PC-3 (cell line): ENCODE results near the gene CCT6B. TPM values are rescaled to one million over a fixed set of nuclear protein-coding genes. Genes with fewer than 3 reads are reported as not detected.

ENCODE experiments used
- ATAC-seq: fragments of 200-7000 bp; cut with Tn5 transposase; 2 replicates; pipeline ENCODE4 v1.9.1; 2020; ENCODE audit warnings: mild to moderate bottlenecking, moderate library complexity
- BruUV-seq: library from RNA; stranded (reverse); fragments of 400-500 nt; replicated peaks from 2 replicates; lab custom pipeline; 2021; lab: Mats Ljungman, UMichigan
- CTCF ChIA-PET: fragments of 300-600 bp; sonication (Branson Sonifier 250); formaldehyde crosslinking; loops from one replicate; lab custom pipeline; 2022; ENCODE audit warnings: antibody characterized with exemption; lab: Charles Lee
- POLR2A ChIA-PET: fragments of 300-600 bp; sonication (Branson Sonifier 250); formaldehyde crosslinking; loops from one replicate; lab custom pipeline; 2022; ENCODE audit warnings: antibody characterized with exemption; ENCODE audit not compliant: unreplicated experiment; lab: Charles Lee
- DNase-seq: peaks from one replicate; pipeline ENCODE4 v3.0.0-alpha.2; 2015
- H2AFZ ChIP-seq: fragments of 300-600 bp; sonication (generic); 2 replicates; pipeline ENCODE4 v1.6.0; 2016; ENCODE audit warnings: antibody characterized with exemption, low read length
- H3F3A ChIP-seq: fragments of 300-600 bp; sonication (generic); one replicate; pipeline ENCODE4 v1.6.0; 2017; ENCODE audit warnings: antibody characterized with exemption, low read length, control low read depth, mild to moderate bottlenecking; ENCODE audit not compliant: unreplicated experiment
- H3K27ac ChIP-seq: fragments of 300-600 bp; sonication (generic); 2 replicates; pipeline ENCODE4 v1.5.1; 2016; ENCODE audit warnings: mild to moderate bottlenecking, low read length
- H3K27me3 ChIP-seq: fragments of 300-600 bp; sonication (generic); 2 replicates; pipeline ENCODE4 v1.6.1; 2016; ENCODE audit warnings: low read length, mixed read lengths
- H3K36me3 ChIP-seq: fragments of 300-600 bp; sonication (generic); 2 replicates; pipeline ENCODE4 v1.6.1; 2016; ENCODE audit warnings: low read depth, mixed run types, low read length, mixed read lengths
- H3K4me1 ChIP-seq: fragments of 300-600 bp; sonication (generic); 2 replicates; pipeline ENCODE4 v1.5.1; 2016; ENCODE audit warnings: low read length; ENCODE audit not compliant: insufficient read depth
- H3K4me2 ChIP-seq: fragments of 300-600 bp; sonication (generic); 2 replicates; pipeline ENCODE4 v1.6.0; 2016; ENCODE audit warnings: low read length
- H3K4me3 ChIP-seq: fragments of 300-600 bp; sonication (generic); 2 replicates; pipeline ENCODE4 v1.5.1; 2016; ENCODE audit warnings: mild to moderate bottlenecking, low read length, mixed read lengths
- H3K79me2 ChIP-seq: fragments of 300-600 bp; sonication (generic); 2 replicates; pipeline ENCODE4 v1.6.1; 2017; ENCODE audit warnings: low read length, mixed read lengths
- H3K9ac ChIP-seq: fragments of 300-600 bp; sonication (generic); 2 replicates; pipeline ENCODE4 v1.6.0; 2016; ENCODE audit warnings: mild to moderate bottlenecking, low read length
- H3K9me2 ChIP-seq: fragments of 300-600 bp; sonication (generic); replicated peaks from 2 replicates; pipeline ENCODE4 v1.6.1; 2016; ENCODE audit warnings: mixed run types, low read length, mixed read lengths
- H3K9me3 ChIP-seq: fragments of 300-600 bp; sonication (generic); 2 replicates; pipeline ENCODE4 v1.6.1; 2016; ENCODE audit warnings: low read length, mixed read lengths
- H4K20me1 ChIP-seq: fragments of 300-600 bp; sonication (generic); 2 replicates; pipeline ENCODE4 v1.6.1; 2016; ENCODE audit warnings: low read length, mixed read lengths
- EZH2 ChIP-seq: fragments of 300-600 bp; sonication (generic); IDR thresholded peaks from one replicate; pipeline ENCODE4 v1.6.1; 2017; ENCODE audit warnings: antibody characterized with exemption, mild to moderate bottlenecking, low read length; ENCODE audit not compliant: unreplicated experiment
- EZH2phosphoT487 ChIP-seq: fragments of 300-600 bp; sonication (generic); IDR thresholded peaks from 2 replicates; pipeline ENCODE4 v1.6.1; 2018; ENCODE audit warnings: mild to moderate bottlenecking, antibody characterized with exemption, low read length, borderline replicate concordance
- intact Hi-C: fragments of 100-400 bp; cut with micrococcal nuclease; formaldehyde crosslinking; loops from 2 replicates; pipeline ENCODE4 v1.9.0; 2023
- total RNA-seq: library from RNA; depleted of rRNA; stranded (reverse); fragments of >200 nt; gene quantifications from 2 replicates; pipeline ENCODE4 v1.2.3, GENCODE V29; 2014
- TF ChIP-seq, protein P1 (sequence below): fragments of 300-600 bp; sonication (generic); conservative IDR thresholded peaks from 2 replicates; pipeline ENCODE4 v1.5.1; 2017; ENCODE audit warnings: antibody characterized with exemption, low read depth, mild to moderate bottlenecking, low read length

Gene CCT6B
- total RNA-seq, 1 experiment from 2014 or later, result 0.33 TPM

DNA sequence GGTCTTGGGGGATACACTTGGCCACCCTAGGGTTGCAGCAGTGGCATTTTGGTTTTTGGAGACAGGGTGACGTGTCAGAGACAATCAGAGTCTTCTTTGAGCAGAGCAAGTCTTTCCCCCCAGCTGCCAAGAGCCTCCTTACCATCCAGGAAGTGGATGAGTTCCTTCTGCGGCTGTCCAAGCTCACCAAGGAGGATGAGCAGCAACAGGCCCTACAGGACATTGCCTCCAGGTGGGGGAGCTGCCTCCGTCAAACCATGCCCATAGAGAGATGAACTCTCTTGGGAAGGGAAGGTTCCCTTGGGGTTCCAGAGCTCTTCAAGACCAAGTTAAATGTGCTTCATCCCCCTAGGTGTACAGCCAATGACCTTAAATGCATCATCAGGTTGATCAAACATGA lies 30.3 kb upstream of the CCT6B start:
- H3K36me3 ChIP-seq, result peaks cover 3% of the 10 kb centered on the region
- intact Hi-C loops, result no loop called here
- H3K4me2 ChIP-seq, result no peak overlapping the region

DNA sequence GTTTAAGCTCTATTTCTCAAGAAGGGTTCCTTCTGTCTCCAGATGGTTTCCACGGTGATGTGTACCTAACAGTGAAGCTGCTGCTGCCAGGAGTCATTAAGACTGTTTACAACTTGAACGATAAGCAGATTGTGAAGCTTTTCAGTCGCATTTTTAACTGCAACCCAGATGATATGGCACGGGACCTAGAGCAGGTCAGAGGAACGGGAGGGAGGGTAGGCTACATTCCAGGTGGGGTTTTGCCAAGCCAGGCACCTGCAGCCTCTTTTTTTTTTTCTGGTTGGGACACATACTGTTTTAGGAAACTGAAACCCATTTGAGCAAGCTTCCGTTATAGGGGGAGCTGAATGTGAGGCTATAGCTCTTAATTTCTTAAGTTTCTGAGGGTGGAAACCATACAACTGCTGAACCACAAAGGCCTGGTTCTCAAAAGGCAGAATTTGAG lies 29.7 kb upstream of the CCT6B start:
- no peak for ATAC-seq
- Histone ChIP-seq H3K4me2 (no peak overlapping the region), H3K4me1 (peaks cover 8% of the 10 kb centered on the region), H3K79me2 (no peaks in the 10 kb centered on the region), H2AFZ (no peak overlapping the region), H3F3A (no peaks in the 10 kb centered on the region), H3K9me3 (no peaks in the 10 kb centered on the region), H3K27ac (no peak overlapping the region), H3K4me3 (no peak overlapping the region), H3K9ac (no peak overlapping the region), H4K20me1 (no peaks in the 10 kb centered on the region), H3K9me2 (no peaks in the 10 kb centered on the region), H3K36me3 (peaks cover 3% of the 10 kb centered on the region), H3K27me3 (no peaks in the 10 kb centered on the region)
- TF ChIP-seq EZH2phosphoT487 (no peak), EZH2 (no peak)
- TF ChIP-seq, protein P1, sequence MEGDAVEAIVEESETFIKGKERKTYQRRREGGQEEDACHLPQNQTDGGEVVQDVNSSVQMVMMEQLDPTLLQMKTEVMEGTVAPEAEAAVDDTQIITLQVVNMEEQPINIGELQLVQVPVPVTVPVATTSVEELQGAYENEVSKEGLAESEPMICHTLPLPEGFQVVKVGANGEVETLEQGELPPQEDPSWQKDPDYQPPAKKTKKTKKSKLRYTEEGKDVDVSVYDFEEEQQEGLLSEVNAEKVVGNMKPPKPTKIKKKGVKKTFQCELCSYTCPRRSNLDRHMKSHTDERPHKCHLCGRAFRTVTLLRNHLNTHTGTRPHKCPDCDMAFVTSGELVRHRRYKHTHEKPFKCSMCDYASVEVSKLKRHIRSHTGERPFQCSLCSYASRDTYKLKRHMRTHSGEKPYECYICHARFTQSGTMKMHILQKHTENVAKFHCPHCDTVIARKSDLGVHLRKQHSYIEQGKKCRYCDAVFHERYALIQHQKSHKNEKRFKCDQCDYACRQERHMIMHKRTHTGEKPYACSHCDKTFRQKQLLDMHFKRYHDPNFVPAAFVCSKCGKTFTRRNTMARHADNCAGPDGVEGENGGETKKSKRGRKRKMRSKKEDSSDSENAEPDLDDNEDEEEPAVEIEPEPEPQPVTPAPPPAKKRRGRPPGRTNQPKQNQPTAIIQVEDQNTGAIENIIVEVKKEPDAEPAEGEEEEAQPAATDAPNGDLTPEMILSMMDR, result no peak
- intact Hi-C loops, result no loop called here
- CTCF ChIA-PET, result no interaction called here
- BruUV-seq, result no TSS peak
- DNase-seq, result no peak
- POLR2A ChIA-PET, result no interaction called here

More for the DNA sequence above, 30.3 kb upstream of the CCT6B start:
- Histone ChIP-seq H3K79me2 (no peaks in the 10 kb centered on the region), H3K27me3 (no peaks in the 10 kb centered on the region), H3F3A (no peaks in the 10 kb centered on the region), H4K20me1 (no peaks in the 10 kb centered on the region), H2AFZ (no peak overlapping the region), H3K4me3 (no peak overlapping the region), H3K4me1 (peaks cover 8% of the 10 kb centered on the region), H3K9me2 (no peaks in the 10 kb centered on the region), H3K9me3 (no peaks in the 10 kb centered on the region), H3K9ac (no peak overlapping the region), H3K27ac (no peak overlapping the region)
- no TSS peak for BruUV-seq
- POLR2A ChIA-PET, result no interaction called here
- CTCF ChIA-PET, result no interaction called here
- no peak for TF ChIP-seq EZH2phosphoT487
- TF ChIP-seq, protein P1, result no peak
- TF ChIP-seq EZH2, result no peak
- DNase-seq (no peak), ATAC-seq (no peak)

DNA sequence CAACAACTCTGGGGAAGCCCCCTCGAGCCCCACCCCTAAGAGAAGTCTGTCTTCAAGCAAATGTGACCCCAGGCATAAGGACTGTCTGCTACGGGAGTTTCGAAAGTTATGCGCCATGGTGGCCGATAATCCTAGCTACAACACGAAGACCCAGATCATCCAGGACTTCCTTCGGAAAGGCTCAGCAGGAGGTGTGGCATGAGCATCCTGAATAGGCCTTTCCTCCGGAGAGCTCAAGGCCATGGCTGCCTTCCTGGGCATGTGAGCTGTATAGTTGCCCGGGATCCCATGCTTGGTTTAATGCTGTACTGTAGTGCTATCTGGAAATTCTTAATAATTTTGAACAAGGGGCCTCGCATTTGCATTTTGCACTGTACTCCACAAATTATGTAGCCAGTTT lies 28.2 kb upstream of the CCT6B start:
- no peak for TF ChIP-seq EZH2
- no peak for TF ChIP-seq EZH2phosphoT487
- TF ChIP-seq, protein P1, result no peak
- no peak overlapping the region for H2AFZ ChIP-seq
- no peak for ATAC-seq
- H3K9me3 ChIP-seq, result no peaks in the 10 kb centered on the region
- no peak overlapping the region for H3K27ac ChIP-seq
- no TSS peak for BruUV-seq
- POLR2A ChIA-PET, result no interaction called here
- peaks cover 3% of the 10 kb centered on the region for H3K36me3 ChIP-seq
- no peaks in the 10 kb centered on the region for H3K9me2 ChIP-seq
- 0 out of 2 replicates have a peak, but pooled peaks cover under 1% of the 10 kb centered on the region for H3K79me2 ChIP-seq
- no peak overlapping the region for H3K9ac ChIP-seq
- H3F3A ChIP-seq, result no peaks in the 10 kb centered on the region
- H3K4me2 ChIP-seq, result no peak overlapping the region
- intact Hi-C loops, result no loop called here
- H3K4me1 ChIP-seq, result peaks cover 8% of the 10 kb centered on the region
- no peak overlapping the region for H3K4me3 ChIP-seq
- CTCF ChIA-PET, result no interaction called here
- no peaks in the 10 kb centered on the region for H4K20me1 ChIP-seq
- DNase-seq, result no peak
- no peaks in the 10 kb centered on the region for H3K27me3 ChIP-seq
